Astrocyte (in vitro differentiated cells and primary cell): ENCODE results near the gene CDC37. TPM values are rescaled to one million over a fixed set of nuclear protein-coding genes. Genes with fewer than 3 reads are reported as not detected.

ENCODE experiments used
- DNase-seq: peaks from one replicate; pipeline ENCODE4 v3.0.0-alpha.2; 2010; ENCODE audit warnings: low read depth
- FAIRE-seq: peaks from 2 replicates; lab custom pipeline; 2011; peaks lifted over from hg19 to GRCh38; lab: Jason Lieb, UNC
- H2AFZ ChIP-seq: 2 replicates; pipeline ENCODE4 v1.6.0; 2012; ENCODE audit warnings: low read depth, low read length, inconsistent platforms
- H3K27ac ChIP-seq: 2 replicates; pipeline ENCODE4 v1.5.1; 2011; ENCODE audit warnings: low read depth, low read length, inconsistent platforms
- H3K27me3 ChIP-seq: 2 replicates; pipeline ENCODE4 v1.6.0; 2011; ENCODE audit warnings: low read length, inconsistent platforms; ENCODE audit not compliant: insufficient read depth
- H3K36me3 ChIP-seq: 2 replicates; pipeline ENCODE4 v1.5.1; 2011; ENCODE audit warnings: low read length, inconsistent platforms; ENCODE audit not compliant: insufficient read depth
- H3K4me1 ChIP-seq: 2 replicates; pipeline ENCODE4 v1.5.1; 2011; ENCODE audit warnings: low read length, inconsistent platforms; ENCODE audit not compliant: insufficient read depth
- H3K4me2 ChIP-seq: 2 replicates; pipeline ENCODE4 v1.6.0; 2012; ENCODE audit warnings: low read length, inconsistent platforms
- H3K4me3 ChIP-seq: 2 replicates; pipeline ENCODE4 v1.5.1; 2011; ENCODE audit warnings: low read depth, mild to moderate bottlenecking, low read length, inconsistent platforms; ENCODE audit not compliant: insufficient read depth
- H3K79me2 ChIP-seq: 2 replicates; pipeline ENCODE4 v1.6.0; 2012; ENCODE audit warnings: mild to moderate bottlenecking, low read length, inconsistent platforms; ENCODE audit not compliant: insufficient read depth
- H3K9ac ChIP-seq: 2 replicates; pipeline ENCODE4 v1.6.0; 2012; ENCODE audit warnings: mild to moderate bottlenecking, low read length, inconsistent platforms
- H3K9me3 ChIP-seq: 2 replicates; pipeline ENCODE4 v1.5.1; 2012; ENCODE audit warnings: low read depth, mild to moderate bottlenecking, low read length, inconsistent platforms; ENCODE audit not compliant: insufficient read depth
- H4K20me1 ChIP-seq: 2 replicates; pipeline ENCODE4 v1.6.0; 2012; ENCODE audit warnings: low read length, inconsistent platforms; ENCODE audit not compliant: insufficient read depth
- H3K27ac Mint-ChIP-seq: one replicate; pipeline ENCODE4 v1.8.0; 2021; ENCODE audit warnings: mild to moderate bottlenecking, mixed read lengths; ENCODE audit not compliant: unreplicated experiment
- H3K27me3 Mint-ChIP-seq: one replicate; pipeline ENCODE4 v1.8.0; 2021; ENCODE audit warnings: low read depth, mixed read lengths; ENCODE audit not compliant: unreplicated experiment
- H3K36me3 Mint-ChIP-seq: one replicate; pipeline ENCODE4 v1.8.0; 2021; ENCODE audit warnings: low read depth, mixed read lengths; ENCODE audit not compliant: unreplicated experiment
- H3K4me1 Mint-ChIP-seq: one replicate; pipeline ENCODE4 v1.8.0; 2021; ENCODE audit warnings: low read depth, mixed read lengths; ENCODE audit not compliant: unreplicated experiment
- H3K4me3 Mint-ChIP-seq: one replicate; pipeline ENCODE4 v1.8.0; 2021; ENCODE audit warnings: mild to moderate bottlenecking, moderate library complexity, mixed read lengths; ENCODE audit not compliant: unreplicated experiment
- H3K9me3 Mint-ChIP-seq: one replicate; pipeline ENCODE4 v1.8.0; 2021; ENCODE audit warnings: mild to moderate bottlenecking, mixed read lengths; ENCODE audit not compliant: unreplicated experiment
- EZH2 ChIP-seq: IDR thresholded peaks from 2 replicates; pipeline ENCODE4 v1.6.1; 2012; ENCODE audit warnings: mild to moderate bottlenecking, low read length, inconsistent platforms; ENCODE audit not compliant: insufficient read depth
- total RNA-seq: library from RNA; stranded (reverse); gene quantifications from 2 replicates; pipeline ENCODE4 v1.2.1, GENCODE V29; 2021
- TF ChIP-seq, protein P1 (sequence below): IDR thresholded peaks from 2 replicates; pipeline ENCODE4 v1.5.1; 2011; ENCODE audit warnings: low read depth, mild to moderate bottlenecking, inconsistent platforms, low read length, moderate library complexity; ENCODE audit not compliant: insufficient read depth

Gene CDC37
- total RNA-seq, 1 donor from 2014 or later = 240 TPM

- Histone ChIP-seq H3K4me3 (no peak overlapping the region), H3K79me2 (no peaks in the 10 kb centered on the region), H3K27ac (no peak overlapping the region), H3K4me1 (no peaks in the 10 kb centered on the region), H3K27me3 (no peaks in the 10 kb centered on the region), H3K36me3 (no peaks in the 10 kb centered on the region), H3K4me2 (no peak overlapping the region), H4K20me1 (no peaks in the 10 kb centered on the region), H3K9ac (no peak overlapping the region), H2AFZ (no peak overlapping the region), H3K9me3 (no peaks in the 10 kb centered on the region)
- Mint-ChIP-seq H3K36me3 (no peaks in the 10 kb centered on the region), H3K4me1 (no peaks in the 10 kb centered on the region), H3K9me3 (no peaks in the 10 kb centered on the region), H3K27me3 (peaks cover 3% of the 10 kb centered on the region), H3K4me3 (no peak overlapping the region), H3K27ac (no peak overlapping the region)
- no peak for DNase-seq
- no peak for FAIRE-seq
- TF ChIP-seq EZH2 = no peak
- TF ChIP-seq, protein P1, sequence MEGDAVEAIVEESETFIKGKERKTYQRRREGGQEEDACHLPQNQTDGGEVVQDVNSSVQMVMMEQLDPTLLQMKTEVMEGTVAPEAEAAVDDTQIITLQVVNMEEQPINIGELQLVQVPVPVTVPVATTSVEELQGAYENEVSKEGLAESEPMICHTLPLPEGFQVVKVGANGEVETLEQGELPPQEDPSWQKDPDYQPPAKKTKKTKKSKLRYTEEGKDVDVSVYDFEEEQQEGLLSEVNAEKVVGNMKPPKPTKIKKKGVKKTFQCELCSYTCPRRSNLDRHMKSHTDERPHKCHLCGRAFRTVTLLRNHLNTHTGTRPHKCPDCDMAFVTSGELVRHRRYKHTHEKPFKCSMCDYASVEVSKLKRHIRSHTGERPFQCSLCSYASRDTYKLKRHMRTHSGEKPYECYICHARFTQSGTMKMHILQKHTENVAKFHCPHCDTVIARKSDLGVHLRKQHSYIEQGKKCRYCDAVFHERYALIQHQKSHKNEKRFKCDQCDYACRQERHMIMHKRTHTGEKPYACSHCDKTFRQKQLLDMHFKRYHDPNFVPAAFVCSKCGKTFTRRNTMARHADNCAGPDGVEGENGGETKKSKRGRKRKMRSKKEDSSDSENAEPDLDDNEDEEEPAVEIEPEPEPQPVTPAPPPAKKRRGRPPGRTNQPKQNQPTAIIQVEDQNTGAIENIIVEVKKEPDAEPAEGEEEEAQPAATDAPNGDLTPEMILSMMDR = no peak
These were observed 36.2 kb upstream of the CDC37 start for GRCh38 chr19:10439588-10439987.

GRCh38 chr19:10433131-10433536 lies 29.8 kb upstream of the CDC37 start:
- Histone ChIP-seq H3K9ac (no peak overlapping the region), H3K9me3 (no peaks in the 10 kb centered on the region), H3K27ac (no peak overlapping the region), H3K4me1 (peaks cover 10% of the 10 kb centered on the region), H3K79me2 (no peaks in the 10 kb centered on the region), H4K20me1 (no peaks in the 10 kb centered on the region), H3K36me3 (no peaks in the 10 kb centered on the region), H3K4me2 (no peak overlapping the region), H3K4me3 (no peak overlapping the region), H2AFZ (no peak overlapping the region), H3K27me3 (peaks cover 13% of the 10 kb centered on the region)
- Mint-ChIP-seq H3K27me3 (peaks cover 47% of the 10 kb centered on the region), H3K4me3 (peak overlapping the region; percentile 50), H3K27ac (no peak overlapping the region), H3K9me3 (peaks cover 4% of the 10 kb centered on the region), H3K4me1 (peaks cover 3% of the 10 kb centered on the region), H3K36me3 (peaks cover 2% of the 10 kb centered on the region)
- FAIRE-seq (no peak), DNase-seq (no peak)
- TF ChIP-seq, protein P1 = no peak
- no peak for TF ChIP-seq EZH2

DNA sequence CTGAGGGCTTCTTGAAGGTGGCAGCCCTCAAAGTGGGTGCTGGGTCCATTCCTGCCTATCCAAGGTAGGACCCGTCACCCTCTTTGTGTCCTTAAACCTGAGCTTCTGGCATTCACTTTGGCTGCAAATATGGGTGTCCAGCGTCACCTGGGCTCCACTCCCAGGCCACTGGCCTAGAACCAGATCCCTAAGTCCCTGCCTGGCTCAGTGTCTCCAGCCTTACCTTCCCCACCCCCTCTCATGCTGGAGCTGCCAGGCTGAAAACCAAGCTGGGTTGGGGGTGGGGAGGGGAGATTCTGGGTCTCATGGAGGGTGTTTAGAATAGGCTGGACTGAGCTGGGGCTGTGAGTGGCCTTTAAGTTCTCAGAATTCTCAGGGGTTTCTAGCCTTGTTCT lies 29.4 kb upstream of the CDC37 start:
- no peak overlapping the region for H3K27ac Mint-ChIP-seq
- Histone ChIP-seq H3K4me2 (peak overlapping the region; percentile 76), H3K9me3 (no peaks in the 10 kb centered on the region), H3K27ac (no peak overlapping the region), H4K20me1 (no peaks in the 10 kb centered on the region), H2AFZ (no peak overlapping the region), H3K4me1 (peaks cover 10% of the 10 kb centered on the region), H3K9ac (no peak overlapping the region), H3K36me3 (no peaks in the 10 kb centered on the region), H3K27me3 (peaks cover 13% of the 10 kb centered on the region), H3K4me3 (no peak overlapping the region), H3K79me2 (no peaks in the 10 kb centered on the region)
- peaks cover 51% of the 10 kb centered on the region for H3K27me3 Mint-ChIP-seq
- no peak for FAIRE-seq
- peaks cover 3% of the 10 kb centered on the region for H3K4me1 Mint-ChIP-seq
- H3K9me3 Mint-ChIP-seq = peaks cover 4% of the 10 kb centered on the region
- TF ChIP-seq EZH2 = no peak
- TF ChIP-seq, protein P1 = no peak
- DNase-seq = no peak
- peak overlapping the region; percentile 50 for H3K4me3 Mint-ChIP-seq
- peaks cover 2% of the 10 kb centered on the region for H3K36me3 Mint-ChIP-seq
